Superior temporal gyrus (tissue), 1 donor: ENCODE measurements around the gene TMEM26.

Experiments used
- DNase-seq: peaks from one replicate; pipeline ENCODE4 v3.0.0-alpha.2; 2016; ENCODE audit errors: extremely low spot score

Gene TMEM26

GRCh38 chr10:61460835-61461234, 7.7 kb upstream of the TMEM26 start:
- DNase-seq = no peak

GRCh38 chr10:61458031-61458430, 4.8 kb upstream of the TMEM26 start:
- DNase-seq = no peak

GRCh38 chr10:61456095-61456789, 3.1 kb upstream of the TMEM26 start:
- DNase-seq = no peak

- no peak for DNase-seq
Observed at GRCh38 chr10:61455656-61456055, 2.5 kb upstream of the TMEM26 start.

DNA sequence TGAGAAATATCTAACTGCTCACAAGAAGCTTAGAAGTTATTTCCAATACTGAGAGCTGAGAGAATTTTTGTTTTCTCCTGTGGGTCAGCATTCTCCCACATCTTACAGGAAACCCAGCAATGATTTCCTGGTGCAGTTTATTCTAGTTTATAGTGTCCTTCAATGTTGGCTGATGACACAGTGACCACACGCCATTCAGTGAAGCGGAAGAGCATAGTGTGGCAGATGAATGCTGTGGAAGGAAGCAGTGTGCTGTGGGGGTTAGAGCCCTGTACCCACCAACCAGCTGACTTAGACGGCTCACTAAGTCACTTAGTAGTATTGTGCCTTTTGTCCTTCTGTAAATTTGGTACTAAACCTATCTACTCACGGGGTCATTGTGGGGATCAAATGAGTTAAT, 1.4 kb upstream of the TMEM26 start:
- no peak for DNase-seq

- no peak for DNase-seq
Observed at GRCh38 chr10:61452151-61452651, 980 bp downstream of the TMEM26 start.

- DNase-seq = no peak
Observed at GRCh38 chr10:61451357-61451756, 1.8 kb downstream of the TMEM26 start.

- DNase-seq = no peak
Observed at GRCh38 chr10:61448841-61449600, 4.2 kb downstream of the TMEM26 start.

DNA sequence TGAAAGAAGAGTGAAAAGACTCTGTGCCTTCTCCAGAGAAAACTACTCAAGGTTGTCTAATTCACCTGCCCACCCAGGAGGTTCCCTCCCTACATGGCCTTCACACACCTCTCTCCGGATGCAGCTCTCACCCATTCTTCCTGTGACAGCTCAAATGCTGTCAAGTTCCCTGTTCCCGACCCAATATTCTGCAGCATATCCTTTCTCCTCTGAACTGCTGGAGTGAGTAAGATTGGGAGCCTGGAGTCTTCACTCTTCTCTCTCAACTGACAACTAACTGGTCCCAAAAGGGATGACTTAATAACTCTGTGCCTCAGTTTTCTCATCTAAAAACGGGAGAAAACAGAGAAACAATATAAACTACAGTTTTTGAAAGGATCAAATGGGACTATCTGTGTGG, 5.1 kb downstream of the TMEM26 start:
- no peak for DNase-seq

- no peak for DNase-seq
Observed at GRCh38 chr10:61439058-61439609, 14.0 kb downstream of the TMEM26 start.

DNA sequence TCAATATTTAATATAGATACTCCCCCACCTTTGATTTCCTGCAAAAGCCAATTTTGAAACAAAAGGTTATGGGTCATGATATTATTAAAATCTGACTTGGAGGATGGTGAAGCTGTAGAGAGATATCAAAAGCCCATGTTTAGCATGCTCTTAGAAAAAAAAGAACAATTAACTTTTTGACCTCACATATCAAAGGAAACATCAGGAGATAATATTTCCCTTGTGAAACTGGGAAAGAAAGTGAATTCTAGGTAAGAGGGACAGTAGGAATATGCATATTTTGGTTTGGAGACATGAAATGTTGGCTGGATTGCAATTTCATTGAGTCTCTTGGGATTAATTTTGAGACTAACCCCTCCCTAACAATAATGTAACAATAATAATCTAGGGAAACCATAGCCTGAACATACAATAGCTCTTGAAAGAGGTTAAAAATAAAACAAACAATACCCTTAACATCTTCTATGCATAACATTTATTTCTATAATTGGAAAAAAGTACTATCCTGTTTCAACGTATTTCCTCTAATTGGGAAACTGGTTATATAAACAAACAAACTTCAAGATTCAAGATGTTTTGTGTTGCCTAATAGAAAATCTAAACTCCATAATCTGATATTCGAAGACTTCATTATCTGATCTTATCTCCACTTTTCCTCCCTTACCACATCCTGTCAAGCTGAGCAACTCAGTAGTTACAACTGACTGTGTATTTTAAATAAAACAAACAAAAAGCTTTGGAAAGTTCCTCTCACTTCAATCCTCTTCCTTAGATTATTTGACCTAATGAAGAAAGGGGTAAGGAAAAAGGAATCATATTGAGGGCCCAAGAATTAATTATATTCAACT, 14.8 kb downstream of the TMEM26 start:
- DNase-seq = no peak

DNA sequence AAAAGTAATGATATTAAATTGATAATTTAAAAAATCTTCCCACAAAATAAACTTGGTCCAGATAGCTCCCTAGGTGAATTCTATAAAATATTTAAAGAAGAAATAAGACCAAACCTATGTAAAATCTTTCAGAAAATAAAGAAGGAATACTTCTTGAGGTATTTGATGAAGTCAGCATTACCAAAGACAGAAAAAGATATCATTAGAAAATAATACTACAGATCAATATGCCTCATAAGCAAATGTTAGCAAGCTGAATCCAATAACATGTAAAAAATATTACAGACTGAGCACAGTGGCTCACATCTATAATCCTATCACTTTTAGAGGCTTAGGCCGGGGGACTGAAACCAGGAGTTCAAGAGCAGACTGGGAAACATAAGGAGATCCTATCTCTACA, 30.0 kb downstream of the TMEM26 start:
- DNase-seq = no peak

DNA sequence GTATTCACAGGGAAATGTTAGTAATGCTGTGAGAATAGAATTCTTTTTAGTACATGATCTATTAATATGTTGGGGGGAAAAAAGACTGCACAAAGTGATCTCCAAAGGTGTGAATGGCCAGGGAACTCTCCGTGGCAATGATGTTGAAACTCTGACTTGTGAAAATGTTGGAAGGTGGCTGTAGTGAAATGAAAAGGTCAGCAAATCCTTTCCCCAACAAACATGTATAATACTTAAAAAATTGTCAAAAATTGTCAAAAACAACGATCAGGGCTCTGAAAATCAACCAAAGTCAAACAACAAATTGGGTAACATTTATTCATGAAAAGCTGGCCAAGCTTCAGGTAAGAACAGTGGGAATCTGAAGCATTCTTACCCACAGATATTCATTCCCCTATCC, 35.5 kb downstream of the TMEM26 start:
- no peak for DNase-seq

DNA sequence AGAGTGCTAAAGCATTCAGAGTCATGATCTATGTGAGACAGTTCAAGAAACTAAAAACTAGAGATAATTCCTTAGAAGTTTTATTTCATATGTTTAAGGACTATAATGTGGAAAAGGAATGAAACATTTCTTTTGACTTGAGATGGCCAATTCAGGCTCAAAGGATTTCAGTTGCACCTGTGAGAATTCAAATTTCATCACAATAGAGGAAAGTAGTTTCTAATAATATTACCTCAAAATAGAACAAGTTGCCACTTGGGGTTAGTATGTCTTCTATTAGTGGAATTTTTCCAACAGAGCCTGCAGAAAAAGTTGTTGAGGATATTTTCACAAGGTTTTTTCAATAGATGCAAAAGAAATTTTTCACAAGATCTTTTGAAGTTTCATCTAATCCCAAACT, 37.4 kb downstream of the TMEM26 start:
- DNase-seq = no peak

GRCh38 chr10:61411706-61412105, 41.5 kb downstream of the TMEM26 start:
- peak; percentile 35 for DNase-seq

DNA sequence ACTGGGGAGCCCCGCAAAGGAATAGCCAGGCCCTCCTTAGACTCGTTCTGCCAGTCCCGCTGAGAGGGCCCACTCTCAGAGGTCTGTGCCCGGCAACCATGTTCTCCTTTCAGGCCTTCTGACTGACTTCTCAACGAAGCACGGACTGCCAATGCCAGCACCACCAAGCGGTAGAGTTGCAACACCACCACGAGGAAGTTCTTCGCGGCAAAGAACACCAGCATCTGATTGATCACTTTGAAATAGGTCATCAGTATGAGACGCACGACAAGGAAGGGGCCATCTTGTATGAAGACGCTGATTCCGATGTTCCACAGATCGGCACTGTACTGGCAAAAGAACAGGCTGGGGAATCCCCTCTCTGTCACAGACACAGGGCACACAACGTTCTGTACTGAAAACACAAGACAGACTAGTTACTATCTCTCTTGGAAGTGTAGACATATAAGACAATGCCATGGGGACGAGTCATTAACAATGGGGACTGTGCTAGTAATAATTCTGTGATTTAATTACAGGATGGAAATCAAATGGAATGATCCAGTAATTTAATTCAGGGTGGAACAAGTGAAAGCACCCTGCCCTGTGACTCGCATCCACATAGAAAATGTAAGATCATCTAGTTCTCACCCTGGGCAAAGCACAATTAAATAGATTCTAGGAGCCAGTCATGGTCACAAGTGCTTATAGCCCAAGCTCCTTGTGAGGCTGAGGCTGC, 42.7 kb downstream of the TMEM26 start:
- no peak for DNase-seq

DNA sequence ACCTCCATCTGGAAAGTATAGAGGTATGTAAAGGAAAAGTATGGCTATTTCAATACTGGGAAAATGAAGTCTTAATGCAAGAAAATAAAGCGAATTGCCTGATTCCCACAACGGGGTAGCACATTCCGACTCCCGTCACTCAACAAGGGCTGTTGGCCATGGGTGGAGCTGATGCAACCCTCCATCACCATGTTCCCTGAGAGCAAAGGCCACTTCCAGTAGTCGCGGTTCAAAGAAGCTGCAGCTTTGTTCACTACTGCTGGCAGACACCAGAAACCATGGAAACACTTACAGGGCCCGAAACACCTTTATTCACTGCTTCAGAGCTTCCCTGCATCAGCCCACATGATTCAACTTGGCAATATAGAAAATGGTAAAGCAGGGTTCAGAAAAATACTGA, 44.0 kb downstream of the TMEM26 start:
- no peak for DNase-seq

- no peak for DNase-seq
Observed at GRCh38 chr10:61408105-61408504, 45.1 kb downstream of the TMEM26 start.

DNA sequence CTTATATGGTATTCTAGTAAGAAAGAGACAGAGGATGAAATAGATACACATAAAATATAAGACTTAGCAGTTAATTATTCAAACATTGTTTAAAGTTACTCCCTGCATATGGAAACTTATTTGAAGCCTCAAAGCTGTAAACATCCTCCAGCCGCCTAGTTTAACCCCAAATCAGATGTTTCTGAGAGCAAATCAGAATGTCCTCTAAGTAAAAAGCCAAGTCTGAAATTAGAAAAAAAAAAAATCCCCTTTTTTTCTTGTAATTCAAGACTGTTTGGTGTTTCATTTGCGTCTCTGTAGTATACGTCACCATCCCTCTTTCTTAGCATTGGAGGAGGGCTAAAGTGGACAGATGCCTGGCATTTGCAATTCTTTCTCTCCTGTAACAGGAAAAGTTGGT, 46.4 kb downstream of the TMEM26 start:
- DNase-seq = no peak

DNA sequence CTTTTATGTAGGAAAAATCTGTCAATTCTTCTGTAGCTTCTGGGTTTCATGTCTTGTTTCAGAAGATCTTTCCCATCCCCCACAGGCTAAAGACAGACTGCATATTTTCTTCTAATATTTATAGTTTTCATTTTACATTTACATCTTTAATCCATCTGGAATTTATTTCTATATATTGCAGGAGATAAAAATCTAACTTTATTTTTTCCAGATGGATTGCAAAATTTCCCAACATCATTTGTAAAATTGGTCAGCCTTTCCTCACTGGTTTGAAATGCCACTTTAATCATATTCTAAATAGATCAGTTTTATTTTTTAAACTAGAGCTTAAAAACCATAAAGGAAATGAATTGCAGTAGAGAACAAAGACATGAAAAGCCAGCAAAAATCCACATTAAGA, 46.9 kb downstream of the TMEM26 start:
- DNase-seq = no peak

GRCh38 chr10:61404751-61405150, 48.4 kb downstream of the TMEM26 start:
- no peak for DNase-seq
